ENCODE measurements around the gene RHOBTB3. TPM values are rescaled to one million over a fixed set of nuclear protein-coding genes. Genes with fewer than 3 reads are reported as not detected.
A peak's percentile ranks its signal among the peaks of the same experiment; 100 is the strongest.
"Not testable (repeated sequence)": the region's sequence is repeated elsewhere in the genome, so short reads cannot be mapped to it uniquely, and the experiment has no call there.

The RHOBTB3 gene
- total RNA-seq, 1 donor from 2014 or later, result 73.8 TPM

DNA sequence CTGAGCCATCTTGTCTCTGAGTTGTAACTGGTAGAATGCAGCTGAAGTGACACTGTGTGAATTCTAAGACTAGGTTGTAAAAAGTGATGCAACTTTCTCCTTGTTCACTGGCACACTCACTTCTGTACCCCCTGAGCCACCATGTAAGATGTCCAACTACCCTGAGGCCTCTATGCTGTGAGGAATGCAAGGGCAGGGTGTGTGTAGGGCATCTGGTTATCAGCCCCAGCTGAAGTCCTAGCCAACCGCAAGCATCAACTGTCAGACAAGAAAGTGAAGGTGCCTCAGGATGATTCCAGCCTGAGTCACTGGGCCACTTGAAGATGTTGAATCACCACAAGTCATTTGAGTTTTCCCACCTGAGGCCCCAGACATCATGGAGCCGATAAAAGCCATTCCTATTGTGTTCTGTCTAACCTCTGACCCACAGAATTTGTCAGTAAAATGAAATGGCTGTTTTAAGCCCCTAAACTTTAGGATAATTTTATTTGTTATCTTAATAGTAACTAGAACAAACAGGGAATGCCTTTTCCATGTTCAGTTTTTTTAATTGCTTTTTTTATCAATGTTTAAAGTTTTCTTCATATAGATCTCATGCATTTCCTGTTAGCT lies 18.7 kb upstream of the RHOBTB3 start:
- peaks cover 2% of the 10 kb centered on the region for H3K9me3 Mint-ChIP-seq (ENCODE audit: unreplicated experiment)
- Histone ChIP-seq H2AFZ (ENCODE audit: low read depth, low read length) (no peak overlapping the region), H3K9me3 (ENCODE audit: insufficient read depth, low read depth, low read length) (no peaks in the 10 kb centered on the region), H3K79me2 (ENCODE audit: insufficient read depth, low read length) (no peaks in the 10 kb centered on the region), H3K27ac (ENCODE audit: low read depth, low read length) (peak overlapping the region; percentile 4), H4K20me1 (ENCODE audit: insufficient read depth, low read length) (no peaks in the 10 kb centered on the region), H3K4me1 (ENCODE audit: insufficient read depth, low read length) (peaks cover 34% of the 10 kb centered on the region), H3K36me3 (ENCODE audit: insufficient read depth, low read length) (no peaks in the 10 kb centered on the region), H3K4me3 (ENCODE audit: insufficient read depth, low read depth, low read length) (no peak overlapping the region), H3K27me3 (ENCODE audit: insufficient read depth, low read length) (no peaks in the 10 kb centered on the region), H3K4me2 (ENCODE audit: low read length) (peak overlapping the region; percentile 42), H3K9ac (ENCODE audit: low read length) (no peak overlapping the region)
- peak; percentile 95 for DNase-seq (ENCODE audit: low read depth)
- no peak for TF ChIP-seq EZH2 (IDR thresholded peaks at IDR 0.05; ENCODE audit: insufficient read depth, low read length)
- TF ChIP-seq, protein P1, sequence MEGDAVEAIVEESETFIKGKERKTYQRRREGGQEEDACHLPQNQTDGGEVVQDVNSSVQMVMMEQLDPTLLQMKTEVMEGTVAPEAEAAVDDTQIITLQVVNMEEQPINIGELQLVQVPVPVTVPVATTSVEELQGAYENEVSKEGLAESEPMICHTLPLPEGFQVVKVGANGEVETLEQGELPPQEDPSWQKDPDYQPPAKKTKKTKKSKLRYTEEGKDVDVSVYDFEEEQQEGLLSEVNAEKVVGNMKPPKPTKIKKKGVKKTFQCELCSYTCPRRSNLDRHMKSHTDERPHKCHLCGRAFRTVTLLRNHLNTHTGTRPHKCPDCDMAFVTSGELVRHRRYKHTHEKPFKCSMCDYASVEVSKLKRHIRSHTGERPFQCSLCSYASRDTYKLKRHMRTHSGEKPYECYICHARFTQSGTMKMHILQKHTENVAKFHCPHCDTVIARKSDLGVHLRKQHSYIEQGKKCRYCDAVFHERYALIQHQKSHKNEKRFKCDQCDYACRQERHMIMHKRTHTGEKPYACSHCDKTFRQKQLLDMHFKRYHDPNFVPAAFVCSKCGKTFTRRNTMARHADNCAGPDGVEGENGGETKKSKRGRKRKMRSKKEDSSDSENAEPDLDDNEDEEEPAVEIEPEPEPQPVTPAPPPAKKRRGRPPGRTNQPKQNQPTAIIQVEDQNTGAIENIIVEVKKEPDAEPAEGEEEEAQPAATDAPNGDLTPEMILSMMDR (IDR thresholded peaks at IDR 0.05; ENCODE audit: insufficient read depth, low read depth, low read length), result no peak
- no peaks in the 10 kb centered on the region for H3K27me3 Mint-ChIP-seq (ENCODE audit: low read depth, unreplicated experiment)
- peaks cover 35% of the 10 kb centered on the region for H3K4me1 Mint-ChIP-seq (ENCODE audit: low read depth, unreplicated experiment)
- peaks cover 8% of the 10 kb centered on the region for H3K36me3 Mint-ChIP-seq (ENCODE audit: low read depth, unreplicated experiment)
- H3K4me3 Mint-ChIP-seq (ENCODE audit: unreplicated experiment), result no peak overlapping the region
- FAIRE-seq, result peak; percentile 65
- H3K27ac Mint-ChIP-seq (ENCODE audit: unreplicated experiment), result peak overlapping the region; percentile 94

DNA sequence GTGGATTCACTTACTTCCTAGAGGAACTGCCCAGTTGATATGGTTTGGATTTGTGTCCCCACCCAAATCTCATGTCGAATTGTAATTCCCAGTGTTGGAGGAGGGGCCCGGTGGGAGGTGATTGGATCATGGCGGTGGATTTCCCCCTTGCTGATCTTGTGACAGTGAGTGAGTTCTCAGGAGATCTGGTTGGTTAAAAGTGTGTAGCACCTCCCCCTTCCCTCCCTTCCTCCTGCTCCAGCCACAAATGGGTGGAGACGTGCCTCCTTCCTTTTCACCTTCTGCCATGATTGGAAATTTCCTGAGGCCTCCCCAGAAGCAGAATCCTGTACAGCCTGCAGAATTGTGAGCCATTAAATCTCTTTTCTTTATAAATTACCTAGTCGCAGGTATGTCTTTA lies 17.9 kb upstream of the RHOBTB3 start:
- not testable (repeated sequence) for H2AFZ ChIP-seq (ENCODE audit: low read depth, low read length); H3K4me2 ChIP-seq (ENCODE audit: low read length); H3K4me3 Mint-ChIP-seq (ENCODE audit: unreplicated experiment); H3K36me3 Mint-ChIP-seq (ENCODE audit: low read depth, unreplicated experiment); H3K9me3 ChIP-seq (ENCODE audit: insufficient read depth, low read depth, low read length); H3K36me3 ChIP-seq (ENCODE audit: insufficient read depth, low read length); H3K27me3 Mint-ChIP-seq (ENCODE audit: low read depth, unreplicated experiment); DNase-seq (ENCODE audit: low read depth); H3K9ac ChIP-seq (ENCODE audit: low read length); H3K27me3 ChIP-seq (ENCODE audit: insufficient read depth, low read length); H4K20me1 ChIP-seq (ENCODE audit: insufficient read depth, low read length); H3K4me3 ChIP-seq (ENCODE audit: insufficient read depth, low read depth, low read length); H3K9me3 Mint-ChIP-seq (ENCODE audit: unreplicated experiment); FAIRE-seq; H3K79me2 ChIP-seq (ENCODE audit: insufficient read depth, low read length)
- Histone ChIP-seq H3K4me1 (ENCODE audit: insufficient read depth, low read length) (peaks cover 34% of the 10 kb centered on the region), H3K27ac (ENCODE audit: low read depth, low read length) (peak overlapping the region; percentile 4)
- Mint-ChIP-seq H3K27ac (ENCODE audit: unreplicated experiment) (peak overlapping the region; percentile 94), H3K4me1 (ENCODE audit: low read depth, unreplicated experiment) (peaks cover 35% of the 10 kb centered on the region)

DNA sequence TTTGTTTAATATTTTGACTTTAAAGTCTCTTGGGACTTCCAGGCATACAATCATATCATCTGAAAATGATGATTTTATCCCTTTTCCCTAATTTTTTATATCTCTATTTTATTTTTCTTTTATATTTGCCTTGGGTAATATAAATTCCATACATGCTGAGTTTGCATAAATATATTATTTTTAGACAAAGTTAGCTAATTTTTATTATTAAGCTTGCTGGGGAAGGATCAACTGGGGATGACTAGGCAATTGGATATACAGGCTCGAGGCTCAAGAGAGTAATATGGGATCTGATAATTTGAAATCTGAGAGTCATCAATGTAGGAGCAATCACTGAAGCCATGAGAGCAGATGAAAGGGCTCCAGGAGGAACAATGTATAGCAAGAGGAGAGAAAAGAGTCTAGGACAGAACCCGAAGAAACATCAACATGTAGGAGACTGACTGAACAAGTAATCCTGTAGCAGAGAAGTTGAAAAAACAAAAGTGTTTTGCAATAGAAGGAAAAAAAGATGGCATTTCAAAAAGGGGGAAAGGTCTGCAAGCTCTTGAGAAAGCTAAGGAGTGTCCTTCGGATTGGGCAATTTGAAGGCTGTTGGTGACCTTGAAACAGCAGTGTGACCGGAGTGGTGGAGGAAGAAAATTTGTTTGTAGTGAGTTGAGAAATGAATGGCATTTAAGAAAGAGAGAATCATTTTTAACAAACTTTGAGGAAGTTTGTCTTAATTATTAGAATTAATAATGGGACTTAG lies 17.0 kb upstream of the RHOBTB3 start:
- peaks cover 35% of the 10 kb centered on the region for H3K4me1 Mint-ChIP-seq (ENCODE audit: low read depth, unreplicated experiment)
- H3K36me3 Mint-ChIP-seq (ENCODE audit: low read depth, unreplicated experiment), result peaks cover 6% of the 10 kb centered on the region
- no peak overlapping the region for H2AFZ ChIP-seq (ENCODE audit: low read depth, low read length)
- H3K4me3 Mint-ChIP-seq (ENCODE audit: unreplicated experiment), result no peak overlapping the region
- peak overlapping the region; percentile 56 for H3K27ac Mint-ChIP-seq (ENCODE audit: unreplicated experiment)
- H3K27me3 Mint-ChIP-seq (ENCODE audit: low read depth, unreplicated experiment), result no peaks in the 10 kb centered on the region
- H3K9me3 ChIP-seq (ENCODE audit: insufficient read depth, low read depth, low read length), result no peaks in the 10 kb centered on the region
- H3K4me2 ChIP-seq (ENCODE audit: low read length), result no peak overlapping the region
- H3K27me3 ChIP-seq (ENCODE audit: insufficient read depth, low read length), result no peaks in the 10 kb centered on the region
- TF ChIP-seq EZH2 (IDR thresholded peaks at IDR 0.05; ENCODE audit: insufficient read depth, low read length), result no peak
- TF ChIP-seq, protein P1 (IDR thresholded peaks at IDR 0.05; ENCODE audit: insufficient read depth, low read depth, low read length), result no peak
- no peak overlapping the region for H3K27ac ChIP-seq (ENCODE audit: low read depth, low read length)
- H3K79me2 ChIP-seq (ENCODE audit: insufficient read depth, low read length), result no peaks in the 10 kb centered on the region
- FAIRE-seq (no peak), DNase-seq (ENCODE audit: low read depth) (no peak)
- H3K4me1 ChIP-seq (ENCODE audit: insufficient read depth, low read length), result peaks cover 34% of the 10 kb centered on the region
- no peaks in the 10 kb centered on the region for H4K20me1 ChIP-seq (ENCODE audit: insufficient read depth, low read length)
- no peak overlapping the region for H3K9ac ChIP-seq (ENCODE audit: low read length)
- peaks cover 2% of the 10 kb centered on the region for H3K9me3 Mint-ChIP-seq (ENCODE audit: unreplicated experiment)
- H3K4me3 ChIP-seq (ENCODE audit: insufficient read depth, low read depth, low read length), result no peak overlapping the region
- H3K36me3 ChIP-seq (ENCODE audit: insufficient read depth, low read length), result no peaks in the 10 kb centered on the region

Measured in astrocyte (in vitro differentiated cells and primary cell).